GM18505 (cell line): Measurements from ENCODE around the gene AIPL1.

Experiments used
- ATAC-seq: cut with Tn5 transposase; IDR thresholded peaks from one replicate; pipeline ENCODE4 v1.9.1; 2021; ENCODE audit not compliant: unreplicated experiment
- POLR2A ChIP-seq: IDR thresholded peaks from 4 replicates; pipeline ENCODE4 v1.6.1; 2011; ENCODE audit warnings: borderline replicate concordance; ENCODE audit not compliant: insufficient read depth, insufficient read length; ENCODE audit errors: extremely low read depth

Gene AIPL1

GRCh38 chr17:6429266-6429665, 5.7 kb downstream of the AIPL1 start:
- no peak for TF ChIP-seq POLR2A
- no peak for ATAC-seq

- TF ChIP-seq POLR2A: no peak
- ATAC-seq: no peak
Observed at GRCh38 chr17:6428207-6428965, 6.5 kb downstream of the AIPL1 start.

- ATAC-seq: no peak
- no peak for TF ChIP-seq POLR2A
Observed at GRCh38 chr17:6427279-6427781, 7.6 kb downstream of the AIPL1 start.

DNA sequence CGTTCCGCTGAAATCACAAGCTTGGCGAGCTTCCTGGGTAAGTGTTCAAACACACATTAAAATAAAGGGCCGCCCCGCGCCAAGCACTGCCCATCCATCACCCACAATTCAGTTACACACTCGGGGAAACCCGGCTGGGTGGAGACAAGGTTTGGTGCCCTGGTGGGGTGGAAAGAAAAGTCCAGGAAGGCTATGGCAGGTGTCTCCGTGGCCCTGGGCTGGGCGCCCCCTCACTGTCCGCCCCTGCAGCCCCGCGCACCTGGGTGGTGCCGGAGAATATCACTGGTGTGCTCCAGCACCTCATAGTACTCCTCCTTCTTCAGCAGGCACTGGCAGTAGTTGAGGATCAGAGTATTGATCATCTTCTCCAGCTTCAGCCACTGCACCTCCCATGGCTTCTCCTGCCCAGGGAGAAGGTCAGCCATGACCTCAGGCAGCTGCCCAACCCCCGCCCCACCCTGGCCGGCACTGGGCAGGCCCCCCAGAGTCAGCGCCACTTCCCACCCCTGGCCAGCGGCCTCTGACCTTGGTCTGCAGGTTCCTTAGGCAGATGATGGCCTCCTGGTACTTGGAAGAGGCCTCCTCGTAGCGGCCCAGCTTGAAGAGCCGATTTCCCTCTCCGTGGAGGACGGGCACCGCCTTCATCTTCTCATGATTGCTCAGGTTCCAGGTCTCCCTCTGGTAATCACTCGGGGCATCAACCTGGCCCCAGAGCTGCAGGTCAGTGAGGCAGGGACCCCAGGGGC, 8.4 kb downstream of the AIPL1 start:
- no peak for TF ChIP-seq POLR2A

DNA sequence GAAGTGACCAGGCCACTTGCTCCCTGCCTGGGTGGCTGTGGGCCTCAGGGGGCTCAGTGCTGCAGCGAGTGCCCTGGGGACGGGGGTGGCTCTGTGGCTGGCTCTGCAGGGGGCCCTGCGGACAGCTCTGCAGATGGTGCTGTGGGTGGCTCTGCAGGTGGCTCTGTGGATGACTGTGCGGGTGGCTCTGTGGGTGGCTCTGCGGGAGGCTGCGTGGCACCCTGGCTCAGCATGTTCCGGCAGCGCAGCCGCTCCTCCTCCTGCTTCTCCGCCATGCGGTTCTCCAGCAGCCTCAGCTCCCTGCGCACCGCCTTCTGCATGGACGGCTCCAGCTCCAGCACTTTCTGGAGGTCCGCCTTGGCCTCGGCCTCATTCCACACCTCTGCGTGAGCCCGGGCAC, 9.5 kb downstream of the AIPL1 start:
- ATAC-seq: no peak
- TF ChIP-seq POLR2A: no peak

More for the DNA sequence above, 8.4 kb downstream of the AIPL1 start:
- no peak for ATAC-seq

GRCh38 chr17:6423931-6424330, 11.0 kb downstream of the AIPL1 start:
- no peak for ATAC-seq
- TF ChIP-seq POLR2A: no peak

DNA sequence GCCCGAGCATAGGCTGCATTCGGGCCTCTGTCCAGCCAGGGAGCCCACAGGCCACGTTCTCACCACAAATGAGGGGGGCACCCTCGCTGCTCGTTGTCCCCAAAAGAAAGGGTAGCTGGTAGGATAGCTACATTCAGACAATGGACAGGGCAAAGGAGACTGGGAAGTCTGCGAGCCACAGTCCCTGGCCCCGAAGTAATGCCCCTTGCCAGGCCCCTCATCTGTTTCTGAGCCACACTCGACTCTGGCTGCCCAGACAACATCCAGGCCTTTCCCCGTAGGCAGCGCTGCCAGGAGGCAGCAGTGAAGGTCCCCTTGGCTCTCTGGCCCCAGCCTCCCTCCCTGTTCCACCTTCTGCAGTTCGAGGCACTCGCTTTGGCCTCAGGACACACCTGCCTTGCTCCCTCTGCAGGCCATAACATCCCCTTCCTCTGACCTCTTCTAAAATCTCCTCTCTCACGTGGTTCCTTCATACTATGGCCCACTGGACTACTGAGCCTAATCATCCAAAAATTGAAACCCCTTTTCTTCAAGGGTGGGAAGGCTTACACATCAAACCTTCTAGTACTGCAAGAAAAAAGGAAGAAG, 12.2 kb downstream of the AIPL1 start:
- no peak for ATAC-seq
- TF ChIP-seq POLR2A: no peak

GRCh38 chr17:6421700-6422604, 13.0 kb downstream of the AIPL1 start:
- no peak for ATAC-seq
- TF ChIP-seq POLR2A: no peak

GRCh38 chr17:6420173-6420641, 14.7 kb downstream of the AIPL1 start:
- no peak for ATAC-seq
- TF ChIP-seq POLR2A: no peak

DNA sequence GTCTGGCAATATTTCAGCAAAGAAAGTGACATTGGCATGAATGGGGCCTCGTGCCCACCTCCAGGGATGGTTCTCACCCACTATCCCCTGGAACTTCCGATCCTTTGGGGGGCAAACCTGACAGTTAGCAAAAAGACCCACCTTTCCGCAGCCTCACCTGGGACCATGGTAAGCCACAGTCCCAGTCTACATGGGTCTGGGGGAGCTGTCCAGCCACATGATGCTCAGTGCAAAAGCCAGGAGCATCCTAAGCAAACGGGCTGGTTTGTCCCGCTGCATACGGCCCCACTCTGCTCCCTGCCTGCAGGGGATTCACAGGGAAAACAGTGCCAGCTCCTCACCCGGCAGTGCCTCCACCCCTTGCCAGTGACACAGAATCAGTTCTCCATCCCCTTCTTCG, 19.3 kb downstream of the AIPL1 start:
- TF ChIP-seq POLR2A: no peak
- no peak for ATAC-seq

DNA sequence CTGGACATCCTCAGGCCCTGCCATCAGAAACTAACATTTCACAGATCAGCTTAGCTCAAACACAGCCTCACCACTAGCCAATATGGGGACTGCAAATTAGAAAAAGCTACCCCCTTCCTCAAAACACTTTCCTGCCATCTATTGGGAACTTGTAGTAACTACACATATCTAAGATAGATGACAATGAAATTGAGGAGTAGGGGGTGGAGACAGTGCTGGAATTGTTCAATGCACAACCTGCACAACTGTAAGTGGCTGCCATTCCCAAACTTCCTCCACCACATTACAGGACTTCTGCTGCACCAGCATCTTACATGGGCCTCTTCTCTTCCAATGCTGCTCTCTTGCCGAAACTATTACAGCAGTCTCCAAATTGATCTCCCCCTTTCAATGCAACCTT, 21.9 kb downstream of the AIPL1 start:
- TF ChIP-seq POLR2A: no peak
- ATAC-seq: no peak

DNA sequence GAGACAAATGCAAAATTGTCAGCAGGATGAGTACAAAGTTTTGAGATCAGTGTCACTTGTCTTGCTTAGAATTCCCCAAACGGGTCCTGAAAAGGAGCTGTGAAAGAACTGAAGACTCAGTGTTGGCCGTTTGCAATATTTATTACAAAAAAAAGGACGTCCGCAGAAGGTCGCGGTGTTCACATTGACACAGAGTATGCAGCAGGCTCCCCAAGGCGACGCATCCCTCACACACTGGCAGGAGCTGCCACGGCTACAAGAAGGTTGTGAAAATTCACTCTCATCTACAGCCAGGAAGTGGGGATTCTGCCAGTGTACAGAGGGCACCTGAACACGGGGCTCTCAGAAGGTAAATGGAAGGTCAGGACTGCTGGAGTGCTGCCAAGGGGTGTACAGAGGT, 26.2 kb downstream of the AIPL1 start:
- no peak for TF ChIP-seq POLR2A
- no peak for ATAC-seq

DNA sequence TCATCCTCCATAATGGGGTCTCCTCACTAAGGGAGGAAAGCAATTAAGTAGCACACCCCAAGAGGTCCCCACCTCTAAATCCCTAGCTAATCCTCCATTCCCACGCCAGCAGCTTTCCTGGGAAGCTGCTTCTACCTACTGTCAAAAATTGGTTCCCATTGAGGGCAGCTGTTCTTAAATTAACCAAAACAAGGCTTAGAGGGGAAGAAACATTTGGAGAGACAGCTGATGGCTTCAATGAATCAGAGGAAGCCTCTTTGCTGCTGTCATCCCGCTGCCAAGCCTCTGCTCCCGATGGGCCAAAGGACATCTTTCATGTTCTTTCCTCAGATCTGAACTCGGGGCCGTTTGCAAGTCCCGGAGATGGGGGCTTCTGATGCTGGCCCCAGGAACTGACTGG, 26.6 kb downstream of the AIPL1 start:
- no peak for TF ChIP-seq POLR2A
- ATAC-seq: no peak
